HEK293 (cell line): Measurements from ENCODE around the gene MAP3K8.

Experiments
- BCL11A ChIP-seq: fragments of 450-650 bp; formaldehyde crosslinking; IDR thresholded peaks from 2 replicates; pipeline ENCODE4 v1.5.1; 2016; ENCODE audit warnings: low read depth, missing biosample characterization, missing genetic modification characterization
- TRIM28 ChIP-seq: IDR thresholded peaks from 2 replicates; pipeline ENCODE4 v1.6.1; 2011; ENCODE audit warnings: low read length, control low read depth, borderline replicate concordance
- ZNF10 ChIP-seq: fragments of 450-650 bp; formaldehyde crosslinking; IDR thresholded peaks from 2 replicates; pipeline ENCODE4 v1.5.1; 2017; ENCODE audit warnings: missing biosample characterization, missing genetic modification characterization
- ZNF274 ChIP-seq, 2 experiments: fragments of 200-500 bp in 1 of 2; fragments of 450-650 bp in 1 of 2; sonication (Bioruptor generic) in 1 of 2; formaldehyde crosslinking in 1 of 2; IDR thresholded peaks; 2 replicates each; pipeline versions ENCODE4 v1.5.1 to v1.6.1; 2014 to 2016; ENCODE audit warnings: borderline replicate concordance in 1 of 2, inconsistent platforms in 1 of 2, low read length in 1 of 2, missing biosample characterization in 1 of 2, missing genetic modification characterization in 1 of 2
- ZNF658 ChIP-seq: fragments of 450-650 bp; formaldehyde crosslinking; IDR thresholded peaks from 2 replicates; pipeline ENCODE4; 2016; ENCODE audit warnings: missing biosample characterization, missing genetic modification characterization
- ZNF843 ChIP-seq: fragments of 450-650 bp; formaldehyde crosslinking; IDR thresholded peaks from 2 replicates; pipeline ENCODE4 v1.5.1; 2016; ENCODE audit warnings: missing biosample characterization, missing genetic modification characterization
- TF ChIP-seq, protein P1 (sequence below): fragments of 450-650 bp; formaldehyde crosslinking; IDR thresholded peaks from 2 replicates; pipeline ENCODE4 v1.5.1; 2016; ENCODE audit warnings: missing biosample characterization, missing genetic modification characterization
- TF ChIP-seq, protein P2 (sequence below): fragments of 450-650 bp; formaldehyde crosslinking; IDR thresholded peaks from 2 replicates; pipeline ENCODE4 v1.5.1; 2016; ENCODE audit warnings: missing biosample characterization, missing genetic modification characterization, low read depth
- TF ChIP-seq, protein P3 (sequence below): IDR thresholded peaks from 2 replicates; pipeline ENCODE4 v1.6.1; 2011; ENCODE audit warnings: mild to moderate bottlenecking, low read depth, low read length, borderline replicate concordance
- TF ChIP-seq, protein P4 (sequence below): fragments of 450-650 bp; formaldehyde crosslinking; conservative IDR thresholded peaks from 2 replicates; pipeline ENCODE4 v1.5.1; 2016; ENCODE audit warnings: low read depth, missing biosample characterization, missing genetic modification characterization

DNA sequence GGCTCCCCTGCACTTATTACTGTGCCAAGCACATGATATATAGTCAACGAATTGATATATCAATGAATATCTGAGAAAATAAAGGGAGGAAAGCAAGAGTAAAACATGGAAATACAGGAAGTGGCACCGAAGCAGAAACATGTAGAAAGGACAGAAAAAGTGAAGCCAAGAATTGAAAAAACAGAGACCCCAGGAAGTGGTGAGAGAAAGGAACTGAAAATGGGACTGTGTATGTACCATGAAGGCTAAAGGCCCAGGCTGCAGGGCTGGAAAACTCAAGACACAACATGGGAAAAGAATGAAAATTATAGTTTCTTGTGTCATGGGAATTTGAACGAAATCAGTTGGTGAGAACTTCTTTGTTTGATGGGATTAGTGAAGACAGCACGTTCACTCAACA lies 60.6 kb downstream of the MAP3K8 start:
- TF ChIP-seq, protein P1, sequence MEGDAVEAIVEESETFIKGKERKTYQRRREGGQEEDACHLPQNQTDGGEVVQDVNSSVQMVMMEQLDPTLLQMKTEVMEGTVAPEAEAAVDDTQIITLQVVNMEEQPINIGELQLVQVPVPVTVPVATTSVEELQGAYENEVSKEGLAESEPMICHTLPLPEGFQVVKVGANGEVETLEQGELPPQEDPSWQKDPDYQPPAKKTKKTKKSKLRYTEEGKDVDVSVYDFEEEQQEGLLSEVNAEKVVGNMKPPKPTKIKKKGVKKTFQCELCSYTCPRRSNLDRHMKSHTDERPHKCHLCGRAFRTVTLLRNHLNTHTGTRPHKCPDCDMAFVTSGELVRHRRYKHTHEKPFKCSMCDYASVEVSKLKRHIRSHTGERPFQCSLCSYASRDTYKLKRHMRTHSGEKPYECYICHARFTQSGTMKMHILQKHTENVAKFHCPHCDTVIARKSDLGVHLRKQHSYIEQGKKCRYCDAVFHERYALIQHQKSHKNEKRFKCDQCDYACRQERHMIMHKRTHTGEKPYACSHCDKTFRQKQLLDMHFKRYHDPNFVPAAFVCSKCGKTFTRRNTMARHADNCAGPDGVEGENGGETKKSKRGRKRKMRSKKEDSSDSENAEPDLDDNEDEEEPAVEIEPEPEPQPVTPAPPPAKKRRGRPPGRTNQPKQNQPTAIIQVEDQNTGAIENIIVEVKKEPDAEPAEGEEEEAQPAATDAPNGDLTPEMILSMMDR (tag by site-specific recombination) = no peak
- TF ChIP-seq, protein P2, sequence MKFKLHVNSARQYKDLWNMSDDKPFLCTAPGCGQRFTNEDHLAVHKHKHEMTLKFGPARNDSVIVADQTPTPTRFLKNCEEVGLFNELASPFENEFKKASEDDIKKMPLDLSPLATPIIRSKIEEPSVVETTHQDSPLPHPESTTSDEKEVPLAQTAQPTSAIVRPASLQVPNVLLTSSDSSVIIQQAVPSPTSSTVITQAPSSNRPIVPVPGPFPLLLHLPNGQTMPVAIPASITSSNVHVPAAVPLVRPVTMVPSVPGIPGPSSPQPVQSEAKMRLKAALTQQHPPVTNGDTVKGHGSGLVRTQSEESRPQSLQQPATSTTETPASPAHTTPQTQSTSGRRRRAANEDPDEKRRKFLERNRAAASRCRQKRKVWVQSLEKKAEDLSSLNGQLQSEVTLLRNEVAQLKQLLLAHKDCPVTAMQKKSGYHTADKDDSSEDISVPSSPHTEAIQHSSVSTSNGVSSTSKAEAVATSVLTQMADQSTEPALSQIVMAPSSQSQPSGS = no peak
- TF ChIP-seq BCL11A (no peak), ZNF658 (tag by site-specific recombination) (no peak), ZNF274 (IDR thresholded peaks at IDR 0.05; ENCODE audit: low read length) (no peak), ZNF274 (tag by site-specific recombination; IDR thresholded peaks at IDR 0.05; ENCODE audit: borderline replicate concordance) (no peak), ZNF10 (tag by site-specific recombination) (no peak), ZNF843 (tag by site-specific recombination) (no peak), TRIM28 (no peak)
- TF ChIP-seq, protein P3, sequence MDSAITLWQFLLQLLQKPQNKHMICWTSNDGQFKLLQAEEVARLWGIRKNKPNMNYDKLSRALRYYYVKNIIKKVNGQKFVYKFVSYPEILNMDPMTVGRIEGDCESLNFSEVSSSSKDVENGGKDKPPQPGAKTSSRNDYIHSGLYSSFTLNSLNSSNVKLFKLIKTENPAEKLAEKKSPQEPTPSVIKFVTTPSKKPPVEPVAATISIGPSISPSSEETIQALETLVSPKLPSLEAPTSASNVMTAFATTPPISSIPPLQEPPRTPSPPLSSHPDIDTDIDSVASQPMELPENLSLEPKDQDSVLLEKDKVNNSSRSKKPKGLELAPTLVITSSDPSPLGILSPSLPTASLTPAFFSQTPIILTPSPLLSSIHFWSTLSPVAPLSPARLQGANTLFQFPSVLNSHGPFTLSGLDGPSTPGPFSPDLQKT = no peak
- TF ChIP-seq, protein P4, sequence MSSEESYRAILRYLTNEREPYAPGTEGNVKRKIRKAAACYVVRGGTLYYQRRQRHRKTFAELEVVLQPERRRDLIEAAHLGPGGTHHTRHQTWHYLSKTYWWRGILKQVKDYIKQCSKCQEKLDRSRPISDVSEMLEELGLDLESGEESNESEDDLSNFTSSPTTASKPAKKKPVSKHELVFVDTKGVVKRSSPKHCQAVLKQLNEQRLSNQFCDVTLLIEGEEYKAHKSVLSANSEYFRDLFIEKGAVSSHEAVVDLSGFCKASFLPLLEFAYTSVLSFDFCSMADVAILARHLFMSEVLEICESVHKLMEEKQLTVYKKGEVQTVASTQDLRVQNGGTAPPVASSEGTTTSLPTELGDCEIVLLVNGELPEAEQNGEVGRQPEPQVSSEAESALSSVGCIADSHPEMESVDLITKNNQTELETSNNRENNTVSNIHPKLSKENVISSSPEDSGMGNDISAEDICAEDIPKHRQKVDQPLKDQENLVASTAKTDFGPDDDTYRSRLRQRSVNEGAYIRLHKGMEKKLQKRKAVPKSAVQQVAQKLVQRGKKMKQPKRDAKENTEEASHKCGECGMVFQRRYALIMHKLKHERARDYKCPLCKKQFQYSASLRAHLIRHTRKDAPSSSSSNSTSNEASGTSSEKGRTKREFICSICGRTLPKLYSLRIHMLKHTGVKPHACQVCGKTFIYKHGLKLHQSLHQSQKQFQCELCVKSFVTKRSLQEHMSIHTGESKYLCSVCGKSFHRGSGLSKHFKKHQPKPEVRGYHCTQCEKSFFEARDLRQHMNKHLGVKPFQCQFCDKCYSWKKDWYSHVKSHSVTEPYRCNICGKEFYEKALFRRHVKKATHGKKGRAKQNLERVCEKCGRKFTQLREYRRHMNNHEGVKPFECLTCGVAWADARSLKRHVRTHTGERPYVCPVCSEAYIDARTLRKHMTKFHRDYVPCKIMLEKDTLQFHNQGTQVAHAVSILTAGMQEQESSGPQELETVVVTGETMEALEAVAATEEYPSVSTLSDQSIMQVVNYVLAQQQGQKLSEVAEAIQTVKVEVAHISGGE (tag by site-specific recombination) = no peak
